GM06990 (cell line): ENCODE data around the gene C22orf39.
"Not testable (repeated sequence)": the region's sequence is repeated elsewhere in the genome, so short reads cannot be mapped to it uniquely, and the experiment has no call there.

ENCODE experiments used
- DNase-seq: peaks from one replicate; pipeline ENCODE4 v3.0.0-alpha.2; 2011; ENCODE audit not compliant: insufficient read length; ENCODE audit errors: extremely low read depth
- H3K27me3 ChIP-seq: replicated peaks from 2 replicates; pipeline ENCODE4 v1.6.0; 2011; ENCODE audit warnings: low read length; ENCODE audit not compliant: control insufficient read depth, insufficient read depth
- H3K36me3 ChIP-seq: 2 replicates; pipeline ENCODE4 v1.5.1; 2011; ENCODE audit warnings: low read length; ENCODE audit not compliant: control insufficient read depth, insufficient read depth
- H3K4me3 ChIP-seq: replicated peaks from 2 replicates; pipeline ENCODE4 v1.5.1; 2011; ENCODE audit warnings: low read depth, mild to moderate bottlenecking, control low read depth, low read length
- TF ChIP-seq, protein P1 (sequence below): IDR thresholded peaks from 2 replicates; pipeline ENCODE4 v1.5.1; 2011; ENCODE audit warnings: low read length, control low read depth, mild to moderate bottlenecking, inconsistent platforms; ENCODE audit not compliant: insufficient read depth, poor library complexity, severe bottlenecking

Gene C22orf39

DNA sequence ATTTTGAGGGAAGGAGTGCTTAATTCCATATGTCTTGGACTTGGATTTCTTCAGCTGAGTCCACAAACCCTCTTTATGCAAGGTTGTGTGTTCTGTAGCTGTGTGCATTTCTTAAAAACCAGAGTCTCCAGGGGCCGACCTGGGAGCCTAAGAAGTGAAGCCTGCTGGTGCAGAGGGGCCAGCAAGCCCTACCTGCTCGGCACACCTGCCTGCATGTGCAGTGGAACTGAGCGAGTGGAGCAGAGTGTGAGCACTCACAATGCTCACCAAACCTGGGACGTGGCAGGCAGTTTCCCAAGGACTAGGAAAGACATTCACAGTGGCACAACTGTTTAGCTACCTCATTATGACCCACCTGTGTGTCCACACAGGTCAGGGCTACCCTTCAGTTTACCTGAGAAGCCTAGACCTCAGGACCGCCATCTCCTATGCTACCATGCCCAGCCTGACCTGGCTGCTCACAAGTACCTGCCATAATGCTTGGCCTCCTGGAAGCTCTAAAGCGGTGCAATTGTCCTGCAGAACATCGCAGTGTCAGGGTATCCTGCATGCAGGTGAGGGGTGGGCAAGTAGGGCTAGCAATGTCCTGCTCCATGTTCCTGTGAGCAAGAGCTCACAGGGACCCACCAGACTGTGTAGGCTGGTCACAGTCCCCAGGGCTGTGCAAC is 3.8 kb downstream of the C22orf39 start:
- no peak for DNase-seq
- no peaks in the 10 kb centered on the region for H3K27me3 ChIP-seq
- no peak overlapping the region for H3K4me3 ChIP-seq
- TF ChIP-seq, protein P1, sequence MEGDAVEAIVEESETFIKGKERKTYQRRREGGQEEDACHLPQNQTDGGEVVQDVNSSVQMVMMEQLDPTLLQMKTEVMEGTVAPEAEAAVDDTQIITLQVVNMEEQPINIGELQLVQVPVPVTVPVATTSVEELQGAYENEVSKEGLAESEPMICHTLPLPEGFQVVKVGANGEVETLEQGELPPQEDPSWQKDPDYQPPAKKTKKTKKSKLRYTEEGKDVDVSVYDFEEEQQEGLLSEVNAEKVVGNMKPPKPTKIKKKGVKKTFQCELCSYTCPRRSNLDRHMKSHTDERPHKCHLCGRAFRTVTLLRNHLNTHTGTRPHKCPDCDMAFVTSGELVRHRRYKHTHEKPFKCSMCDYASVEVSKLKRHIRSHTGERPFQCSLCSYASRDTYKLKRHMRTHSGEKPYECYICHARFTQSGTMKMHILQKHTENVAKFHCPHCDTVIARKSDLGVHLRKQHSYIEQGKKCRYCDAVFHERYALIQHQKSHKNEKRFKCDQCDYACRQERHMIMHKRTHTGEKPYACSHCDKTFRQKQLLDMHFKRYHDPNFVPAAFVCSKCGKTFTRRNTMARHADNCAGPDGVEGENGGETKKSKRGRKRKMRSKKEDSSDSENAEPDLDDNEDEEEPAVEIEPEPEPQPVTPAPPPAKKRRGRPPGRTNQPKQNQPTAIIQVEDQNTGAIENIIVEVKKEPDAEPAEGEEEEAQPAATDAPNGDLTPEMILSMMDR = no peak
- H3K36me3 ChIP-seq = no peaks in the 10 kb centered on the region; the same call in none of the 2 replicates

DNA sequence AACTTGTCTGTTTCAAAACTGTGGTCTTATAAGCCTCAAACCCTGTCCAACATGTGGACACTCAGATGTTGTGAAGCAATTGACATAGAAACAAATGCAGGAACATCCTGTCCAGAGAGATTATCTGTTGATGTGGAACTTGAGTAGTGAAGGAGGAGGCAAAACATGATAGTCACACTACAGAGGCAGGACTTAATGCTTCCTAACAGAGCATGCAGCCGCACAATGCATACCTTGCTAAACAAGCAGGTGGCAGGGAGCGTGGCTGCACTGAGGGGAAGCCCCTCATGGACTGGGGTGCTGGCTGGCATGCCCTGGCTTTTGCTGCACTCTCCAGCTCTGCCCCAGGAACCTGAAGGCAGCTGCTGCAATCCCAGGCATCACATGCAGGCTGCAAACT is 5.3 kb downstream of the C22orf39 start:
- Histone ChIP-seq H3K36me3 (no peaks in the 10 kb centered on the region; the same call in none of the 2 replicates), H3K4me3 (no peak overlapping the region), H3K27me3 (no peaks in the 10 kb centered on the region)
- TF ChIP-seq, protein P1 = no peak
- DNase-seq = no peak

DNA sequence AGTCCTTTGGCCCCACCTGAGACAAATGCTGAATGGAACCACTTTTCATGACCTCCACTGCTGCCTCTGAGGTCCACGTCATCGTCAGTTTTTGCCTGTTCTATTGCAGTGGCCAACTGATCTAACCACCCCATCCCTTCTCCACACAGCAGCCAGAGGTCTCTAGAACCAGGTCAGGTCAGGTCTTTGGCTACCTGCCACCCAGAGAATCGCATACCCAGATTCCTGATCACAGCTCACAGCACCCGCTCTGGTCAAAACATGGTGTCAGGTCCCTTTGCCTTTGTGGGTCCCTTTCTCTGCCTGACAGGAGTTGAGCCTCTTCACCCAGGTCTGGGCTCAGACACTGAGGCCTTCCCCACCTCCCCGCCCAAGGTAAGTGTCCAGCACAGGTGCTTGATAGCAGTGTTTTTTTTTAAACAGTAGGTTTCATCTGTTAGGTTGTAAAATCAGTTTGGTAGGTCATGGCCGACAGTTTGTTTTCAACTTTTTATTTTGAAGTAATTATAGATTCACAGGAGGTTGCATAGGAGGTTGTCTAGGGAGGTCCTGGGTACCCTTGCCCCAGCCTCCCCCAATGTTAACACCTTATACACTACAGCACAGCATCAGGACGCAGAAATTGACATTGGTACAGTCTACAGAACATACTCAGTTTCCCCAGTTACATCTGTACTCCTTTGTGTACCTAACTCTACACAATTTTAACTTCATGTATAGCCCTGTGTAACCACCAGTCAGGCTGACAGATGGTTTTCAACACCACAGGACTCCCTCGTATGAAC is 6.9 kb downstream of the C22orf39 start:
- TF ChIP-seq, protein P1 = no peak
- H3K36me3 ChIP-seq = peaks cover 4% of the 10 kb centered on the region

DNA sequence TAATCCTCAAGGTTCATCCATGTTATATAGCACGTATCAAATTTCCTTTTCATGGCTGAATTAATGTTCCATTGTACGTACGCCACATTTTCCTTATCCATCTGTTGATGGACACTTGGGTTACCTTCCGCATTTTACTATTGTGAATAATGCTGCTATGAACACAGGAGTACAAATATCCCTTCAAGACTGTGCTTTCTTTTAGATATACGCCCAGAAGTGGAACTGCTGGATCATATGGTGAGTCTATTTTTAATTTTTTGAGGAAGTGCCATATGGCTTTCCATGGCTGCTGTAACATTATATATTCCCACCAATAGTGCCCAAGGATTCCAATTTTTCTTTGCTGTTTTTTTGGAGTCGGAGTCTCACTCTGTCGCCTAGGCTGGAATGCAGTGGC is 9.2 kb downstream of the C22orf39 start:
- DNase-seq = no peak

More for the DNA sequence above, 6.9 kb downstream of the C22orf39 start:
- H3K27me3 ChIP-seq = no peaks in the 10 kb centered on the region
- no peak overlapping the region for H3K4me3 ChIP-seq
- DNase-seq = no peak

DNA sequence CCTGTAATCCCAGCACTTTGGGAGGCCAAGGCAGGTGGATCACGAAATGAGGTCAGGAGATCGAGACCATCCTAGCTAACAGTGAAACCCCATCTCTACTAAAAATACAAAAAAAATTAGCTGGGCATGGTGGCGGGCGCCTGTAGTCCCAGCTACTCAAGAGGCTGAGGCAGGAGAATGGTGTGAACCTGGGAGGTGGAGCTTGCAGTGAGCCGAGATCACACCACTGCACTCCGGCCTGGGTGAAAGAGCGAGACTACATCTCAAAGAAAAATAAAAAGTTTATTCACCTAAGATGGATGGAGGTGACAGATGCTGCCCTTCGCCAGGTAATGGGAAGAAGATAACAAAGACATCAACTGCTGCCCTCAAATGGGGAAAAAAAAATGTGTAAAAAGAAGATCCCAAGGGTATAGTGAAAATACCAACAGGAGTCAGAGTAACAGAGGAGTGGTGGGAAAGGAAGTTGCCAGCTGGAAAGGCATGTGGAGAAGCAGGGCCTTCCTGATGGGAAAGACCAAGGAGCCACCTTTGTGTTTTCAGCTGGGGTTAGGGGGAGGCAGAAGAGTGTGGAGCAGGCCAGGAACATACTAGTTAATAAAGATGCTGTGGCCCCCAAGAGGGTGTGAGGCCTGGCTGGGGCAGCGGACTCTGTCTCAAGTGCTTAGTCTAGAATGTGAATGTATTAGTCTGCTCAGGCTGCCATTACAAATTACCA is 10.9 kb downstream of the C22orf39 start:
- H3K4me3 ChIP-seq, H3K27me3 ChIP-seq, DNase-seq, H3K36me3 ChIP-seq: not testable (repeated sequence)

More for the DNA sequence above, 9.2 kb downstream of the C22orf39 start:
- peaks cover 5% of the 10 kb centered on the region for H3K36me3 ChIP-seq
- no peaks in the 10 kb centered on the region for H3K27me3 ChIP-seq
- TF ChIP-seq, protein P1 = no peak
- H3K4me3 ChIP-seq = no peak overlapping the region
